ENCODE measurements around the gene PPP1R3D.

DNA sequence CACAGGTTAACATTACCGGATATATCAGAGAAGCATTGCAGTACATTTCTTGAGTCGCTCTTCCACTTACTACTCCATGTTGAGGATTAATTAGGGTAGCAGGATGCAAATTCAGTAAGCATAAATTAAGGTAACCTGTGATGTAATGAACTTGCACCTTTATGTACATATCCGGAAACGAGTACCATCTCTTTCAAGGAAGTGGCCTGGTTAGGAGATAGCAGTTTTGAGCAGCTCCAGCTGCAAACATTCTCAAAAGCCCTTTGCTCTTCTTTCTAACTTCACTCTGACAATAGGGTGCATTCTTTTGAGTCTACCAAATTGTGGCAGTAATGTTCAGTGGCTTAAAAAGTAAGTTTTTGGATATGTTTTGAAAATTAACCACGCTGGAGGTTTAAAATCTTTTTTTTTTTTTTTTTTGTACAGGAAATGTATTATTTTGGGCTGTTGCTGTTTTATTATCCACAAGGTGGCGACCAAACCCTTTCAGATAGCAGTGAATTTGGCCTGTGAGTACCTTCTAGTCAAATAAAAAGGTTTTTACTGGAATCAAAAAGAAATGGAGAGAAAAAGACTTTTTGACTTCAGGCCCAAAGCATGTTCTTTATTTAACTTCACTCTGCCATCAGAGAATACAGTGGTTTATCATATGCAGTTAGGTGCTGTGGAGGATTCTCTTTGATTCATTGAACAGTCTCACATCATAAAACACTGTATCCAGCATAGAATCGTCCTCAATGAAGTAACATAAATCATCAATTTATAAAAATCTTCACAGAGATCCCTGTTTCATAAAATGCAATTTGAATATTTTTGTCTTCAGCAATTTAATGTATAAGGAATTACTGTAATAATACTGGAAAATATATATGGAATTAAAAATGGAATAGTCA, 9.0 kb upstream of the PPP1R3D start:
- TF ChIP-seq, protein P1, sequence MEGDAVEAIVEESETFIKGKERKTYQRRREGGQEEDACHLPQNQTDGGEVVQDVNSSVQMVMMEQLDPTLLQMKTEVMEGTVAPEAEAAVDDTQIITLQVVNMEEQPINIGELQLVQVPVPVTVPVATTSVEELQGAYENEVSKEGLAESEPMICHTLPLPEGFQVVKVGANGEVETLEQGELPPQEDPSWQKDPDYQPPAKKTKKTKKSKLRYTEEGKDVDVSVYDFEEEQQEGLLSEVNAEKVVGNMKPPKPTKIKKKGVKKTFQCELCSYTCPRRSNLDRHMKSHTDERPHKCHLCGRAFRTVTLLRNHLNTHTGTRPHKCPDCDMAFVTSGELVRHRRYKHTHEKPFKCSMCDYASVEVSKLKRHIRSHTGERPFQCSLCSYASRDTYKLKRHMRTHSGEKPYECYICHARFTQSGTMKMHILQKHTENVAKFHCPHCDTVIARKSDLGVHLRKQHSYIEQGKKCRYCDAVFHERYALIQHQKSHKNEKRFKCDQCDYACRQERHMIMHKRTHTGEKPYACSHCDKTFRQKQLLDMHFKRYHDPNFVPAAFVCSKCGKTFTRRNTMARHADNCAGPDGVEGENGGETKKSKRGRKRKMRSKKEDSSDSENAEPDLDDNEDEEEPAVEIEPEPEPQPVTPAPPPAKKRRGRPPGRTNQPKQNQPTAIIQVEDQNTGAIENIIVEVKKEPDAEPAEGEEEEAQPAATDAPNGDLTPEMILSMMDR (conservative IDR thresholded peaks at IDR 0.05; ENCODE audit: low read length) = peak; percentile 92
- no peak for TF ChIP-seq EZH2phosphoT487 (IDR thresholded peaks at IDR 0.05; ENCODE audit: borderline replicate concordance, low read depth, low read length)
